ENCODE measurements around the gene KCNS3. TPM values are rescaled to one million over a fixed set of nuclear protein-coding genes. Genes with fewer than 3 reads are reported as not detected.

The KCNS3 gene
- total RNA-seq, 1 donor from 2014 or later: 12.1 TPM

DNA sequence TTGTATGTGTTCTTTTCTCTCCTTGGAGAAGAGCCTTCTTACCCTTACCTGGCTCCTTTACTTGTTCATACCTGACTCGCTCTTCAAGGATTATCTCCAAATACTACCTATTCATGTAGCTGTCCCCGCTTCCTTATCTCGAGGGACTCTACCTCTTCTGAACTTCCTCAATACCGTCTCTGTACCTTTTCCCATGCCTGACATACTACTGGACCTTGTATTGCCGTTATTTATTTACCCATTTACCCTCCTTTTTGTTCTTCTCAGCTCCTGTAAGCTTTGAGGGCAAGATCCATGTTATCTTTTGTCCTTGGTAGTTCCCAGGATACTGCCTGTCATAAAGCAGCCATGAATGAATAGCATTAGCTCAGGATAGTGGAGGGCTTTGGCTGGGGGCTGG lies 32.5 kb downstream of the KCNS3 start:
- Mint-ChIP-seq H3K27me3 (ENCODE audit: unreplicated experiment) (peaks cover 2% of the 10 kb centered on the region), H3K36me3 (ENCODE audit: low read depth, unreplicated experiment) (peaks cover 6% of the 10 kb centered on the region), H3K27ac (ENCODE audit: unreplicated experiment) (no peak overlapping the region), H3K4me3 (ENCODE audit: unreplicated experiment) (no peak overlapping the region), H3K4me1 (ENCODE audit: unreplicated experiment) (peaks cover 23% of the 10 kb centered on the region), H3K9me3 (ENCODE audit: unreplicated experiment) (no peaks in the 10 kb centered on the region)
- no peak for DNase-seq (ENCODE audit: low spot score)
- TF ChIP-seq, protein P1, sequence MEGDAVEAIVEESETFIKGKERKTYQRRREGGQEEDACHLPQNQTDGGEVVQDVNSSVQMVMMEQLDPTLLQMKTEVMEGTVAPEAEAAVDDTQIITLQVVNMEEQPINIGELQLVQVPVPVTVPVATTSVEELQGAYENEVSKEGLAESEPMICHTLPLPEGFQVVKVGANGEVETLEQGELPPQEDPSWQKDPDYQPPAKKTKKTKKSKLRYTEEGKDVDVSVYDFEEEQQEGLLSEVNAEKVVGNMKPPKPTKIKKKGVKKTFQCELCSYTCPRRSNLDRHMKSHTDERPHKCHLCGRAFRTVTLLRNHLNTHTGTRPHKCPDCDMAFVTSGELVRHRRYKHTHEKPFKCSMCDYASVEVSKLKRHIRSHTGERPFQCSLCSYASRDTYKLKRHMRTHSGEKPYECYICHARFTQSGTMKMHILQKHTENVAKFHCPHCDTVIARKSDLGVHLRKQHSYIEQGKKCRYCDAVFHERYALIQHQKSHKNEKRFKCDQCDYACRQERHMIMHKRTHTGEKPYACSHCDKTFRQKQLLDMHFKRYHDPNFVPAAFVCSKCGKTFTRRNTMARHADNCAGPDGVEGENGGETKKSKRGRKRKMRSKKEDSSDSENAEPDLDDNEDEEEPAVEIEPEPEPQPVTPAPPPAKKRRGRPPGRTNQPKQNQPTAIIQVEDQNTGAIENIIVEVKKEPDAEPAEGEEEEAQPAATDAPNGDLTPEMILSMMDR (IDR thresholded peaks at IDR 0.05; ENCODE audit: unreplicated experiment): no peak

DNA sequence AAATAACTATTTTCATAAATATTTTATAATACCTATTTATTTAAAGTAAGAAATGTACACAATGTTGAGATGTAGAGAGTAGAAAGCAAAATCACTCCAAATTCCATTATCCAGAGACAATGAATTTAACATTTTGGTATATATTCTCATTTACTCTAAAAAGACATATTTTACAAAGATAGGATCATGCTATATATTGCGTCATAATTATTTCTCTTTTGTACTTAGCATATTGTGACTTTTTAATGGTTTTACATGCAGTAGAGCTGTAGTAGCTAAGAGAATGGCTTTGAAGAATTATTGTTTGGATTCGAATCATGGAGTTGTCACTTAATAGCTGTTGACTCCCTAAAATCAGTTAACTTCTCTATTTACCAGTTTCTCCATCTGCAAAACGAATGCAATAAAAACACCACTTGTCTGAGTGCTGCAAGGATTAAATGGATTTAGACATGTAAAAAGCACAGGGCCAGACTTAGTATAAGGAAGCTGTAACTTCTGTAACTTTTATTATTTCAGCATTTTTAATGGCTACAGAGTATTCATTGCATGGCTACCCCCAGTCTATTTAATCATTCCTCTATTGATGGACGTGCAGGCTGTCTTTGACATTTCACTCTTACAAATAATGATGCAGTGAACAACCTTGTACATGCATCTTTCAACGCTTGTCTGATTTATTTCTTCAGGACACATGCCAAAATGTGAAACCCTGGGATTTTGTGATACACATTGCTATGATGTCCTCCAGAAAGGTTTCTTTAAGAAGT lies 33.2 kb downstream of the KCNS3 start:
- Mint-ChIP-seq H3K4me3 (ENCODE audit: unreplicated experiment) (no peak overlapping the region), H3K27ac (ENCODE audit: unreplicated experiment) (no peak overlapping the region), H3K27me3 (ENCODE audit: unreplicated experiment) (peaks cover 2% of the 10 kb centered on the region), H3K4me1 (ENCODE audit: unreplicated experiment) (peaks cover 25% of the 10 kb centered on the region), H3K9me3 (ENCODE audit: unreplicated experiment) (no peaks in the 10 kb centered on the region), H3K36me3 (ENCODE audit: low read depth, unreplicated experiment) (peaks cover 6% of the 10 kb centered on the region)
- TF ChIP-seq, protein P1 (IDR thresholded peaks at IDR 0.05; ENCODE audit: unreplicated experiment): no peak
- no peak for DNase-seq (ENCODE audit: low spot score)

DNA sequence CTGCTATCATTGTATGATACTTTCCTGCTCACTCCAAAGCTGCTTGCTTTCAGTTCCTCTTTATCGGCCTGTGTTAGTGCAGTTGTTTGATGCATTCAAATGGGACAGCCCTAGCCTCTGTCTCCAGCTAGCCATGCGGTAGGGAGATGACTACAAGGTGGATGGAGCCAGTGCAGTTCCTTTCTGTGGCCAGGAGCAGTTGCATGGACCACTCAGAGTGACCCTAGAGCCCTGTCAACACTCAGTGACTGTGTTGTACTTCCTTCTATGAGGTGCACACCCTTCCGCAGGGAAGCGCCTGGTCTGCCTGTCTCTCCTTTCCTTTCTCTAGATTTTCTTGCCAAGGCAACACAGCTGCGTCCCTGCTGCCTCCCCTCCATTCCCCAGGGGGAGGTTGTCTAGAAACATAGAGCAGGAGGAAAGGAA lies 33.8 kb downstream of the KCNS3 start:
- H3K4me3 Mint-ChIP-seq (ENCODE audit: unreplicated experiment): no peak overlapping the region
- no peak for DNase-seq (ENCODE audit: low spot score)
- no peak overlapping the region for H3K27ac Mint-ChIP-seq (ENCODE audit: unreplicated experiment)
- H3K36me3 Mint-ChIP-seq (ENCODE audit: low read depth, unreplicated experiment): peaks cover 6% of the 10 kb centered on the region
- peaks cover 2% of the 10 kb centered on the region for H3K27me3 Mint-ChIP-seq (ENCODE audit: unreplicated experiment)
- TF ChIP-seq, protein P1 (IDR thresholded peaks at IDR 0.05; ENCODE audit: unreplicated experiment): no peak
- H3K9me3 Mint-ChIP-seq (ENCODE audit: unreplicated experiment): no peaks in the 10 kb centered on the region
- peaks cover 25% of the 10 kb centered on the region for H3K4me1 Mint-ChIP-seq (ENCODE audit: unreplicated experiment)

GRCh38 chr2:17915099-17915498 lies 36.6 kb downstream of the KCNS3 start:
- Mint-ChIP-seq H3K27me3 (ENCODE audit: unreplicated experiment) (no peaks in the 10 kb centered on the region), H3K4me3 (ENCODE audit: unreplicated experiment) (no peak overlapping the region), H3K36me3 (ENCODE audit: low read depth, unreplicated experiment) (no peaks in the 10 kb centered on the region), H3K27ac (ENCODE audit: unreplicated experiment) (no peak overlapping the region), H3K9me3 (ENCODE audit: unreplicated experiment) (no peaks in the 10 kb centered on the region), H3K4me1 (ENCODE audit: unreplicated experiment) (peaks cover 39% of the 10 kb centered on the region)
- DNase-seq (ENCODE audit: low spot score): no peak
- TF ChIP-seq, protein P1 (IDR thresholded peaks at IDR 0.05; ENCODE audit: unreplicated experiment): no peak

GRCh38 chr2:17915811-17916518 lies 37.5 kb downstream of the KCNS3 start:
- H3K36me3 Mint-ChIP-seq (ENCODE audit: low read depth, unreplicated experiment): no peaks in the 10 kb centered on the region
- no peak overlapping the region for H3K27ac Mint-ChIP-seq (ENCODE audit: unreplicated experiment)
- H3K27me3 Mint-ChIP-seq (ENCODE audit: unreplicated experiment): no peaks in the 10 kb centered on the region
- peaks cover 39% of the 10 kb centered on the region for H3K4me1 Mint-ChIP-seq (ENCODE audit: unreplicated experiment)
- H3K4me3 Mint-ChIP-seq (ENCODE audit: unreplicated experiment): no peak overlapping the region
- no peaks in the 10 kb centered on the region for H3K9me3 Mint-ChIP-seq (ENCODE audit: unreplicated experiment)
- no peak for DNase-seq (ENCODE audit: low spot score)
- TF ChIP-seq, protein P1 (IDR thresholded peaks at IDR 0.05; ENCODE audit: unreplicated experiment): no peak

All from endothelial cell (in vitro differentiated cells).